CD14-positive monocyte (primary cell): ENCODE measurements around the gene KCNAB1. TPM values are rescaled to one million over a fixed set of nuclear protein-coding genes. Genes with fewer than 3 reads are reported as not detected.

Experiments used
- DNase-seq, 3 donors: peaks; one replicate each; pipeline ENCODE4 v3.0.0-alpha.2; 2011 to 2022
- H2AFZ ChIP-seq: 2 replicates; pipeline ENCODE4 v1.6.0; 2012; ENCODE audit warnings: mild to moderate bottlenecking, low read depth, low read length, inconsistent platforms; ENCODE audit not compliant: insufficient read depth, poor library complexity, severe bottlenecking
- H3K27ac ChIP-seq, 2 donors: 1 replicate in 1 of 2; 2 replicates in 1 of 2; pipeline ENCODE4 v1.5.1; 2012 to 2013; ENCODE audit warnings: low read length in 2 of 2, control low read depth in 1 of 2, inconsistent platforms in 1 of 2, low read depth in 1 of 2, mild to moderate bottlenecking in 1 of 2
- H3K27me3 ChIP-seq, 2 donors: one replicate each; pipeline versions ENCODE4 v1.6.0 to v1.6.1; 2011 to 2013; ENCODE audit warnings: low read length in 2 of 2; ENCODE audit not compliant: control insufficient read depth in 2 of 2, insufficient read depth in 2 of 2
- H3K36me3 ChIP-seq, 2 donors: replicated peaks in 1 of 2; 1 replicate in 1 of 2; 2 replicates in 1 of 2; pipeline versions ENCODE4 v1.5.1 to v1.6.1; 2012 to 2013; ENCODE audit warnings: low read length in 2 of 2, control low read depth in 1 of 2, inconsistent platforms in 1 of 2, mild to moderate bottlenecking in 1 of 2; ENCODE audit not compliant: insufficient read depth in 2 of 2, control insufficient read depth in 1 of 2
- H3K4me1 ChIP-seq, 2 donors: 1 replicate in 1 of 2; 2 replicates in 1 of 2; pipeline versions ENCODE4 v1.5.1 to v1.6.1; 2012 to 2013; ENCODE audit warnings: low read length in 2 of 2, control low read depth in 1 of 2, inconsistent platforms in 1 of 2, mild to moderate bottlenecking in 1 of 2, moderate library complexity in 1 of 2; ENCODE audit not compliant: insufficient read depth in 2 of 2, control insufficient read depth in 1 of 2
- H3K4me2 ChIP-seq: replicated peaks from 2 replicates; pipeline ENCODE3; 2012; ENCODE audit warnings: low read length, moderate library complexity, mild to moderate bottlenecking; ENCODE audit not compliant: poor library complexity, severe bottlenecking; ENCODE audit errors: extremely low read depth
- H3K4me3 ChIP-seq, 3 experiments: fragments of 200-600 bp in 1 of 3; sonication (generic) in 1 of 3; replicated peaks in 1 of 3; 1 replicate in 2 of 3; 2 replicates in 1 of 3; pipeline ENCODE4 v1.5.1; 2011 to 2013; ENCODE audit warnings: low read length in 3 of 3, mild to moderate bottlenecking in 3 of 3, control low read depth in 2 of 3, low read depth in 2 of 3, inconsistent platforms in 1 of 3, moderate library complexity in 1 of 3
- H3K79me2 ChIP-seq: 2 replicates; pipeline ENCODE4 v1.6.0; 2012; ENCODE audit warnings: mild to moderate bottlenecking, control low read depth, inconsistent platforms, low read length, moderate library complexity; ENCODE audit not compliant: insufficient read depth
- H3K9ac ChIP-seq: 2 replicates; pipeline ENCODE4 v1.6.0; 2017; ENCODE audit warnings: low read length, mild to moderate bottlenecking; ENCODE audit not compliant: insufficient read depth, poor library complexity, severe bottlenecking
- H3K9me3 ChIP-seq, 2 donors: replicated peaks in 1 of 2; 1 replicate in 1 of 2; 2 replicates in 1 of 2; pipeline versions ENCODE4 v1.5.1 to v1.6.1; 2012 to 2013; ENCODE audit warnings: low read length in 2 of 2, control low read depth in 1 of 2; ENCODE audit not compliant: control insufficient read depth in 1 of 2, insufficient read depth in 1 of 2
- H4K20me1 ChIP-seq: 2 replicates; pipeline ENCODE4 v1.6.0; 2012; ENCODE audit warnings: mild to moderate bottlenecking, low read length, control low read depth, moderate library complexity; ENCODE audit not compliant: insufficient read depth
- H3K27ac Mint-ChIP-seq, 7 donors: one replicate each; pipeline ENCODE4 v1.8.0; 2020; ENCODE audit warnings: mild to moderate bottlenecking in 7 of 7, mixed read lengths in 7 of 7, moderate library complexity in 6 of 7, inconsistent platforms in 2 of 7
- H3K27me3 Mint-ChIP-seq, 3 donors: one replicate each; pipeline ENCODE4 v1.8.0; 2021 to 2022; ENCODE audit warnings: low read depth in 3 of 3, mild to moderate bottlenecking in 3 of 3, mixed read lengths in 3 of 3, moderate library complexity in 3 of 3, inconsistent platforms in 1 of 3
- H3K36me3 Mint-ChIP-seq, 2 donors: one replicate each; pipeline ENCODE4 v1.8.0; 2020; ENCODE audit warnings: mixed read lengths in 2 of 2, inconsistent platforms in 1 of 2, mild to moderate bottlenecking in 1 of 2
- H3K4me1 Mint-ChIP-seq: one replicate; pipeline ENCODE4 v1.8.0; 2020; ENCODE audit warnings: mild to moderate bottlenecking, mixed read lengths
- H3K4me3 Mint-ChIP-seq, 2 donors: one replicate each; pipeline ENCODE4 v1.8.0; 2020; ENCODE audit warnings: mild to moderate bottlenecking in 2 of 2, mixed read lengths in 2 of 2, moderate library complexity in 1 of 2
- H3K9me3 Mint-ChIP-seq, 7 donors: one replicate each; pipeline ENCODE4 v1.8.0; 2020 to 2022; ENCODE audit warnings: mixed read lengths in 7 of 7, mild to moderate bottlenecking in 6 of 7, moderate library complexity in 6 of 7, inconsistent platforms in 2 of 7
- WGBS: methylation state at CpG from one replicate; pipeline ENCODE4 v1.1.5; 2013; ENCODE audit warnings: missing lambda C conversion rate; ENCODE audit not compliant: insufficient coverage; 5-methylcytosine and 5-hydroxymethylcytosine counted together
- intact Hi-C, 2 donors: fragments of 100-400 bp; cut with micrococcal nuclease; formaldehyde crosslinking; loops; one replicate each; pipeline versions ENCODE4 v1.15.0 to v1.15.1; 2023
- polyA plus RNA-seq, 3 donors: library from polyadenylated mRNA; depleted of rRNA in 1 of 3; unstranded in 2 of 3; stranded (reverse) in 1 of 3; fragments of 300-500 nt in 2 of 3; fragments of >200 nt in 1 of 3; fragmentation: Illumina TruSeq in 2 of 3; gene quantifications; 1 replicate in 2 of 3; 2 replicates in 1 of 3; pipeline ENCODE4 v1.2.3, GENCODE V29; 2012 to 2021
- TF ChIP-seq, protein P1 (sequence below): fragments of 200-600 bp; IDR thresholded peaks from one replicate; pipeline ENCODE4 v1.8.0; 2022; ENCODE audit warnings: antibody characterized with exemption, mild to moderate bottlenecking

The KCNAB1 gene
- polyA plus RNA-seq, 3 donors, result 0.08 to 0.14 TPM; not detected in 1

DNA sequence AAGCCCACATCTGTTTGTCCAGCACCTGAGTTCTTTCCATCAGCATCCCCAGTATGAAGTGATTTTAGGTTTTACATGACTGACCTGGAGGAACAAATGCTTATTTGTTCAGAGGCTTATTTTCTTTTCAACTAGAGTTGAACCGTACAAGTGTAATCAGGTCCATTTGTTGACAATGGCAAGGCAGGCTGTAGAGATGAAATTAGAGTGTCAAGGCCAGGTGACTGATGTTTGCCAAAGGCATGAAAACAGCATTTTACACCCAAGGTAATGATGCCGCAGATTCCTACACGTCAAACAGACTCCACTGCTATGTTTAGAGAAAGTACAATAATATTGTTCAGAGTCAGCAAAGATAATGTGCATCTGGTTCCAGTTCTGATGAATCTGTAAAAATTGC lies 96.5 kb downstream of the KCNAB1 start:
- H3K27ac Mint-ChIP-seq, result no peak overlapping the region
- Histone ChIP-seq H3K4me1 (no peaks in the 10 kb centered on the region), H3K9me3 (no peaks in the 10 kb centered on the region), H4K20me1 (no peaks in the 10 kb centered on the region), H3K4me2 (no peak overlapping the region), H2AFZ (no peak overlapping the region), H3K27ac (no peak overlapping the region), H3K9ac (no peak overlapping the region), H3K79me2 (no peaks in the 10 kb centered on the region), H3K27me3 (no peaks in the 10 kb centered on the region), H3K4me3 (no peak overlapping the region), H3K36me3 (no peaks in the 10 kb centered on the region)
- peaks cover 0 to 8% (median 3%) of the 10 kb centered on the region in 7 donors for H3K9me3 Mint-ChIP-seq
- intact Hi-C loops, result no loop called here
- H3K27me3 Mint-ChIP-seq, result peaks cover 0 to 4% (median 2%) of the 10 kb centered on the region in 3 donors
- no peaks in the 10 kb centered on the region for H3K36me3 Mint-ChIP-seq
- H3K4me1 Mint-ChIP-seq, result no peaks in the 10 kb centered on the region
- no peak overlapping the region for H3K4me3 Mint-ChIP-seq
- TF ChIP-seq, protein P1, sequence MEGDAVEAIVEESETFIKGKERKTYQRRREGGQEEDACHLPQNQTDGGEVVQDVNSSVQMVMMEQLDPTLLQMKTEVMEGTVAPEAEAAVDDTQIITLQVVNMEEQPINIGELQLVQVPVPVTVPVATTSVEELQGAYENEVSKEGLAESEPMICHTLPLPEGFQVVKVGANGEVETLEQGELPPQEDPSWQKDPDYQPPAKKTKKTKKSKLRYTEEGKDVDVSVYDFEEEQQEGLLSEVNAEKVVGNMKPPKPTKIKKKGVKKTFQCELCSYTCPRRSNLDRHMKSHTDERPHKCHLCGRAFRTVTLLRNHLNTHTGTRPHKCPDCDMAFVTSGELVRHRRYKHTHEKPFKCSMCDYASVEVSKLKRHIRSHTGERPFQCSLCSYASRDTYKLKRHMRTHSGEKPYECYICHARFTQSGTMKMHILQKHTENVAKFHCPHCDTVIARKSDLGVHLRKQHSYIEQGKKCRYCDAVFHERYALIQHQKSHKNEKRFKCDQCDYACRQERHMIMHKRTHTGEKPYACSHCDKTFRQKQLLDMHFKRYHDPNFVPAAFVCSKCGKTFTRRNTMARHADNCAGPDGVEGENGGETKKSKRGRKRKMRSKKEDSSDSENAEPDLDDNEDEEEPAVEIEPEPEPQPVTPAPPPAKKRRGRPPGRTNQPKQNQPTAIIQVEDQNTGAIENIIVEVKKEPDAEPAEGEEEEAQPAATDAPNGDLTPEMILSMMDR, result no peak
- no CpG with 5 or more reads among the region's 3 CpGs for WGBS
- no peak for DNase-seq

DNA sequence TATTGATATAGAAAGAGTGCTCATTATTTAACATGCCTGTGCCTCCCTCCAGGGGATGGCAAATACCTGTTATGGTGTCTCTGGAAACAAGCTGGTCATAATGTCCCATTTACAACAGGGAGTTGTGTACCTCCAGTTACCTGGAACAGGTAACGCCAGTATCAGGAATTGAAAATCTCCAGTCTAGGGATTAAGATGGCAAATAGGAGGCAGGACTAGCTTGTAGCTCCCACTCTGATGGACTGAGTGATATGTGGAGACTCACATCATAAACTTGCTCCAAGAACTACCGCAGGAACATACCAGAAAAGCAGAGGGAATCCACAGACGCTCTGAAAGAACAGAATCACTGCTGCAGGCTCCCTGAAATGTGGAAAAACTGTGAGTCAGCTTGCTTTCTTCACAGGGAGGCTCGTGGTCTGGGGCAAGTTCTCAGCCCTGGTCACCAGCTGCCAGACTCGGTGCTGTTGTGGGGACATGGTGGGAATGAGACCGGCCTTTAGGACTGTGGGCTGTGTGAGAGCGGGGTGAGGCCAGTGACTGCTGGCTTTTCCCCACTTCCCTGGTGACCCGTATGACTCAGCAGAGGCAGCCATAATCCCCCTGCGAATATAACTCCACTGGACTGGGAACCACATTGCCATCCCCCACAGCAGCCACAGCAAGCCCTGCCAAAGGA lies 97.4 kb downstream of the KCNAB1 start:
- Histone ChIP-seq H4K20me1 (no peaks in the 10 kb centered on the region), H3K4me3 (no peak overlapping the region), H3K9me3 (no peaks in the 10 kb centered on the region), H3K9ac (no peak overlapping the region), H3K4me1 (no peaks in the 10 kb centered on the region), H3K27me3 (no peaks in the 10 kb centered on the region), H2AFZ (no peak overlapping the region), H3K4me2 (no peak overlapping the region), H3K36me3 (no peaks in the 10 kb centered on the region), H3K27ac (no peak overlapping the region), H3K79me2 (no peaks in the 10 kb centered on the region)
- Mint-ChIP-seq H3K36me3 (no peaks in the 10 kb centered on the region), H3K4me1 (no peaks in the 10 kb centered on the region), H3K9me3 (peaks cover 0 to 9% (median 4%) of the 10 kb centered on the region in 7 donors), H3K27ac (no peak overlapping the region), H3K4me3 (no peak overlapping the region), H3K27me3 (peaks cover 0 to 2% (median 2%) of the 10 kb centered on the region in 3 donors)
- 90% methylated on average over 8 of the region's 9 CpGs for WGBS
- TF ChIP-seq, protein P1, result no peak
- DNase-seq, result no peak
- intact Hi-C loops, result no loop called here
